ENCODE measurements around the gene WNT6. TPM values are rescaled to one million over a fixed set of nuclear protein-coding genes. Genes with fewer than 3 reads are reported as not detected.

The WNT6 gene
- total RNA-seq, 4 donors from 2014 or later: 0.36 to 3.9 (median 2.1) TPM

GRCh38 chr2:218902427-218902826 lies 42.8 kb downstream of the WNT6 start:
- Histone ChIP-seq H3K9me3 (no peaks in the 10 kb centered on the region), H3K4me1 (peaks cover 9% of the 10 kb centered on the region in 2 donors), H3K4me3 (no peak overlapping the region), H3K27ac (no peak overlapping the region), H3K36me3 (no peaks in the 10 kb centered on the region), H3K27me3 (peaks cover 30 to 37% (median 34%) of the 10 kb centered on the region in 3 donors)
- intact Hi-C loops (cut with DNase I; ENCODE audit: low total_unique reads): no loop called here
- ATAC-seq: no peak
- DNase-seq: no peak
- in situ Hi-C loops (cut with MboI; ENCODE audit: low sequenced_read_pairs in 4 of 4): loop anchor here in 1 of 4 donors (5.0 kb wide), 1 partner anchor 50 kb away; no protein-coding TSS in a partner anchor
- TF ChIP-seq POLR2A (IDR thresholded peaks at IDR 0.05): no peak
- no peak for TF ChIP-seq CTCF (IDR thresholded peaks at IDR 0.05 in 4 of 5, conservative IDR thresholded peaks at IDR 0.05 in 1 of 5)

GRCh38 chr2:218904176-218904575 lies 44.6 kb downstream of the WNT6 start:
- DNase-seq: no peak
- intact Hi-C loops (cut with DNase I; ENCODE audit: low total_unique reads) (no loop called here), in situ Hi-C loops (cut with MboI; ENCODE audit: low sequenced_read_pairs in 4 of 4) (loop anchor here in 1 of 4 donors (5.0 kb wide), 1 partner anchor 52 kb away; no protein-coding TSS in a partner anchor)
- H3K4me1 ChIP-seq: peaks cover 4% of the 10 kb centered on the region in 2 donors
- TF ChIP-seq CTCF (IDR thresholded peaks at IDR 0.05 in 4 of 5, conservative IDR thresholded peaks at IDR 0.05 in 1 of 5) (no peak), POLR2A (IDR thresholded peaks at IDR 0.05) (no peak)
- H3K36me3 ChIP-seq: no peaks in the 10 kb centered on the region
- H3K27ac ChIP-seq: no peak overlapping the region
- H3K27me3 ChIP-seq: peaks cover 13 to 20% (median 17%) of the 10 kb centered on the region in 3 donors
- H3K9me3 ChIP-seq: no peaks in the 10 kb centered on the region
- H3K4me3 ChIP-seq: no peak overlapping the region
- no peak for ATAC-seq

DNA sequence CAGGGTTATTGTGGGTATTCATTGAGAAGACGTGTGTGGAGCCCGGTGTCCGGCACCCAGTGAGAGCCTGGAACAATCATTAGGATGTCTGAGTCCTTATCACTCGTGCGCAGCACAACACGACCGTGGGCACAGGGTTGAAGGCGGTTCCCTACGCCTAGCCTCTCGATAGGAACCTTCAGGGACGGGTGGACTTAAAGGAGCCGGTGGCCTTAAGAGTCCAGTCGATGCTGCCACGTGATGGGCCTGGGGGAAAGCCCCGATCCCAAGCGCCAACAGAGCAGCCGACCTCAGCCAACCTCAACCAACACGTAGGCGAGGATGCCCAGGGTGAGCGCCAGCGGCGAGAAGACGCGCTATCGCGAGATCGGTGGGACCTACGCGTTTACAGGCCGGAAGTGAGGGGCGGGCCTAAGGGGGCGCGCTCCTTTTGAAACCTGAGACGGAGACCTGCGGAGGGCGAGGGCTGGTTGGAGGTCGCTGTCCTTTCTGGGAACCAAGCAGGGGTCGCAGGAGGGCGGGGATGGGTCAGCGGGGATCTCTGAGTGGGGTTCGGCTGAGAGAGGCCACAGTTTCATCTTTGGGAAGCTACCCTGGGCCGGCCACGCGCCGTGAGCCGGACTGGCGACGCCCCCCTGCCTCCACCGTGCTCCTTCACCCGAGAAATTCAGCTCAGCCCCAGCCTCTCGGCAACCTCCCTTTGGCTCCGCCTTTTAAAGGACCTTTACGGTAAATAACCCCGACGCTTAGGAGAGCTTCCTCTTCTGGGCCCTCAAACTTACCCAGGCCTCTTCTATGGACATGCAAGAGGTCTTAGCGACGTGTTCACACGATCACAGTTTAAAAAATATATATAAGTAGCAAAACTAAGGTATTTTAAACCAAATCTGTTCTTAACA lies 49.4 kb downstream of the WNT6 start:
- in situ Hi-C loops (cut with MboI; ENCODE audit: low sequenced_read_pairs in 4 of 4): no loop called here
- H3K27ac ChIP-seq: no peak overlapping the region
- peak overlapping the region; percentile 55 to 67 (median 65) for H3K4me3 ChIP-seq
- H3K27me3 ChIP-seq: peaks cover 0 to 3% (median 0%) of the 10 kb centered on the region in 3 donors
- H3K9me3 ChIP-seq: no peaks in the 10 kb centered on the region
- no peaks in the 10 kb centered on the region for H3K36me3 ChIP-seq
- intact Hi-C loops (cut with DNase I; ENCODE audit: low total_unique reads): no loop called here
- DNase-seq (peak; percentile 61 to 78), ATAC-seq (peak; percentile 95)
- H3K4me1 ChIP-seq: peaks cover 9% of the 10 kb centered on the region in 2 donors
- no peak for TF ChIP-seq CTCF (IDR thresholded peaks at IDR 0.05 in 4 of 5, conservative IDR thresholded peaks at IDR 0.05 in 1 of 5)
- TF ChIP-seq POLR2A (IDR thresholded peaks at IDR 0.05): no peak

DNA sequence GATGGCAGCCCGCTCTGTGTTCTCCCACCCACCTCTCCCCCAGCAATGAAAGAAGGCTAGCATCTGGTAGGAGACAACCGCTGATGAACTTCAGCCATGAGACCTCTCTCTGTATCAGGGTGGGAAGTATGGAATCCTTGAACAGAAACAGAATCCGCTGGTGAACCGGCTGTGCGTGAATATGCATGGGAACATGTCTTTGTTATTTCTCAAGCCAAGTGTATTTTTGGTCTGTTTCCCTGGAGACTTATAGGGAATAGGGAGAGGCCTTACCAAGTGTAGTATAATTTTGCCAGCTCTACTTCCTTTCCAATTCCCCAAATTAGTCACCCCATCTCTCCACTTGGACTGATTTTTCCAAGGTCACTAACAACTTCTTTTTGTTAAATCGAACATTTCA lies 51.1 kb downstream of the WNT6 start:
- no peaks in the 10 kb centered on the region for H3K9me3 ChIP-seq
- H3K4me3 ChIP-seq: no peak overlapping the region
- H3K36me3 ChIP-seq: no peaks in the 10 kb centered on the region
- in situ Hi-C loops (cut with MboI; ENCODE audit: low sequenced_read_pairs in 4 of 4) (no loop called here), intact Hi-C loops (cut with DNase I; ENCODE audit: low total_unique reads) (no loop called here)
- peaks cover 9% of the 10 kb centered on the region in 2 donors for H3K4me1 ChIP-seq
- TF ChIP-seq CTCF (IDR thresholded peaks at IDR 0.05 in 4 of 5, conservative IDR thresholded peaks at IDR 0.05 in 1 of 5) (no peak), POLR2A (IDR thresholded peaks at IDR 0.05) (no peak)
- no peak overlapping the region for H3K27ac ChIP-seq
- H3K27me3 ChIP-seq: no peaks in the 10 kb centered on the region
- no peak for ATAC-seq
- no peak for DNase-seq

All from gastrocnemius medialis (tissue), 4 donors.